Measurements from ENCODE around the gene CFDP1. TPM values are rescaled to one million over a fixed set of nuclear protein-coding genes. Genes with fewer than 3 reads are reported as not detected.
A peak's percentile ranks its signal among the peaks of the same experiment; 100 is the strongest.
"Not testable (repeated sequence)": the region's sequence is repeated elsewhere in the genome, so short reads cannot be mapped to it uniquely, and the experiment has no call there.

The CFDP1 gene
- polyA plus RNA-seq, 4 donors = 149 to 200 (median 170) TPM

DNA sequence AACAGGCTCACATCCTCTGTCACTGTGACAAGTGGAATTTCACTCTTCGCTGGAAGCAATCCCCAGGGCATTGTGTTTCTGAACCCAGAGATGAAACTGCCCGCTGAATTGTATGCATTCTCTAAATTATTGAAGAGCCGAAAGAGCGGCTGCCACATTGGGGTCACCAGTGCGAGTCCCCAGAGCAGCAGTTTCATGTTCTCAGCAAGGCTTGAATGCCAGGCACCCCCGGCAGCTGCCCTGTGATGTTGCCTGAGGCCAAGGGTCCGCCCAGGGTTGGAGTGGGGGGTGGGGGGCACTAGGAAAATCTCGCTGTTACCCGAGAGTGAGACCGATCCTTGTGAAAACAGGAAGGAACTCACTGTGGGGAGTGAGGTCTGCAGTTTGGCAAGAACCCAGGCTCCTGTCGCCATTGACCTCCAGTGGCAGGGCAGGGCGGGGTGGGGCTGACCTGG, 161.2 kb downstream of the CFDP1 start:
- no peak for DNase-seq (ENCODE audit: low read depth in 4 of 4, low spot score in 3 of 4)

DNA sequence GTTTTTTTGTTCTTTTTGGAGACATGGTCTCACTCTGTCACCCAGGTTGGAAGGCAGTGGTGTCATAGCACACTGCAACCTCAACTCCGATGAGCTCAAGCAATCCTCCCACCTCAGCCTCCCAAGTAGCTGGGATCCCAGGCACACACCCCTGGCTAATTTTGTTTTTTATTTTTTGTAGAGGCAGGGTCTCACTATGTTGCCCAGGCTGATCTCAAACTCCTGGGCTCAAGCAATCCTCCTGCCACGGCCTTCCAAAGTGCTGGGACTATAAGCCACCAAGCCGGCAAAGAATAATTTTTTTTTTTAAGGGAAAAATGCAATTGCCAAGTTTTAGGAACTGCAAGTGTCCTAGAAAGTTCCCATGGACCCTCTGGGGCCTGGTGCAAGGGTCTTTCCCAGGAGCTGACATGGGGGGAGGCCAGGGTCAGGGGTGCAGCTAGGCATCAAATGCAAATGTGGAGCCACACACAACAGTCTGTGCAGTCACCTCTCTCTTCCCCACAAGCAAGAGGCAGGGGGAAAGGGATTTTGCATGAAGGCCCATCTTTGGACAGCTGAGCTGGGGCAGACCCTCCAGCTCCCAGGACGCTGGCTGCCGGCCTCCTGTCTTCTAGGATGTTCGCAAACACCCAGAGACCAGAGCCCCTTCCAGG, 161.7 kb downstream of the CFDP1 start:
- DNase-seq (ENCODE audit: low read depth in 4 of 4, low spot score in 3 of 4) = no peak

- not testable (repeated sequence) for DNase-seq (ENCODE audit: low read depth in 4 of 4, low spot score in 3 of 4)
Observed at GRCh38 chr16:75269358-75269757, 163.9 kb downstream of the CFDP1 start.

GRCh38 chr16:75267631-75268264, 165.6 kb downstream of the CFDP1 start:
- no peak for DNase-seq (ENCODE audit: low read depth in 4 of 4, low spot score in 3 of 4)

DNA sequence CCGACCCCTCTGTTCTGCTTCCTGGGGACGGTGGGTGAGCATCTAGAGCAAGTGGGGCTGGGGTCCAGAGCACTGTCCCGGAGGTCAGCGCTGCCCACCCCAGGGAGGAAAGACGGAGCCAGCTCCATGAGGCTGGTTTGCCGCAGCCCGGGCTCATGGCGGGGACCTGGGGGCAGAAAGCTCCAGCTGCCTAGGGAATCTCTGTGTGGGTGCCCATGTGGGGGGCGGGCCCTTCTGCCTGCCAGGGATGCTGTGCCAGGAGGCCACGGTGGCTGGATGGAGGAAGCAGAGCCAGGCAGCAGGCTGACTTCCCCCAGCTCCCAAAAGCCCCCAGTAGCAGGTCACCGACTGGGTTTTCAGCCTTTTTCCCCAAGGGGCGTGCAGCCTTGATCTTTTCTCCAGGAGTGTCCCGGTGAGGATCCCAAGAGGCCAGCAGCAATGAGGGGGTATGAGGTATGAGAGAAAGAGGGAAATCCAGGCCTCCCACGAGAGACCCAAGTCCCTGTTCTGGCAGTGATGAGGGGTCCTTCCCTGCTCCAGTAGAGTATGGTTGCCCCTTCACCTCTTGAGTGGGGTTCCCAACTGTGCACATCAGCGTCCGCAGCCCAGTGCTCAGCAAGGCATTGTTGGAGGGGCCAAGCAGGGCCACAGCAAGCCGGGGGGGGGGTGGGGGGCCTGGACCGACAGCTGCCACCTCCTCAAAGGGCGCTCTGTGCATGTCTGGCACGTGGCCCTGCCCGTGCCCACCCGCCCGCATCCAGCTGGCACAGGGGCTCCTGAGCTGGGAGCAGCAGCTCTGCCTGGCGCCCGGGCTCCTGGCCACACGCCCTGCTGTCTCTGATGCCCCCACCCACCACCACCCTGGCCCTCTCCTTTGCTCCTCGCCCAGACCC, 166.3 kb downstream of the CFDP1 start:
- no peak for DNase-seq (ENCODE audit: low read depth in 4 of 4, low spot score in 3 of 4)

GRCh38 chr16:75265911-75266701, 167.2 kb downstream of the CFDP1 start:
- DNase-seq (ENCODE audit: low read depth in 4 of 4, low spot score in 3 of 4) = peak in 1 of 4 donors; percentile 59

- no peak for DNase-seq (ENCODE audit: low read depth in 4 of 4, low spot score in 3 of 4)
Observed at GRCh38 chr16:75264999-75265910, 168.0 kb downstream of the CFDP1 start.

GRCh38 chr16:75264457-75264998, 168.8 kb downstream of the CFDP1 start:
- DNase-seq (ENCODE audit: low read depth in 4 of 4, low spot score in 3 of 4) = no peak

DNA sequence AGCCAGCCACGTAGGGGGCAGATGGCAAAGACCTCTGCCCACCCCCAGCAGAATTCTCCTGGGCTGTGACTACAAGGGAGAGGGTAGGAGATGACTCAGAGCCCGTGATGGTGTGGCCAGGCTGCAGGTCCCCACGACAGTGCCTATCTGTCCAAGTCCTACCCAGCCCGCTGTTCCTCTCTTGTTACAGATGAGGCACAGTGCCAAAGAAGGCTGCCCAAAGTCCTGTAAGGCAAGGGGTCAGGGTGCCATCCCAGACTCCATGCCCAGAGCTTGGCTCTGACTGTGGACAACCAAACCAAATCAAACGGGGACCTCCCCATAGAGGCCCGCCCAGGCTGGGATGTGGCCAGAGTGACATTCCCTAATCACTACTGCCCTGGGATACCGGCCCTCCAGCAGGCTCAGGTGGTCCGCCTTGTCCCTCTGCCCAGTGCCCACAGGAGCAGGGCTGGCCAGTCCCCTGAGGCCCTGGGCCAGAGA, 169.3 kb downstream of the CFDP1 start:
- no peak for DNase-seq (ENCODE audit: low read depth in 4 of 4, low spot score in 3 of 4)

GRCh38 chr16:75263291-75263962, 169.9 kb downstream of the CFDP1 start:
- no peak for DNase-seq (ENCODE audit: low read depth in 4 of 4, low spot score in 3 of 4)

DNA sequence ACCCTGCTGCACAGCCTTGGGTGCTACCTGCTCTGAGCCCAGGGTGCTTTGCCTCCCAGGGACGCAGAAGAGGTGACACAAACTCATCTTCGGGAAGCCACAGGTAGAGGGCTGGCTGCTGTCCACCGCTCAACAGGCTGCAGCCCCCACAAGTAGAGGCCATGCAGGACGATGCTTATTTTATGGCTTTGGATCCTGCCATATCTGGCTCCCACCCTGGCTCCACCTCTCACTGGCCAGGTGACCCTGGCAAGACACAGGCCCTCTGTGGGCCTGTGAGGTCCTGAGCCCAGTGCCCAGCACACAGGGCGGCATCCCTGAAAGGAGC, 170.5 kb downstream of the CFDP1 start:
- no peak for DNase-seq (ENCODE audit: low read depth in 4 of 4, low spot score in 3 of 4)

DNA sequence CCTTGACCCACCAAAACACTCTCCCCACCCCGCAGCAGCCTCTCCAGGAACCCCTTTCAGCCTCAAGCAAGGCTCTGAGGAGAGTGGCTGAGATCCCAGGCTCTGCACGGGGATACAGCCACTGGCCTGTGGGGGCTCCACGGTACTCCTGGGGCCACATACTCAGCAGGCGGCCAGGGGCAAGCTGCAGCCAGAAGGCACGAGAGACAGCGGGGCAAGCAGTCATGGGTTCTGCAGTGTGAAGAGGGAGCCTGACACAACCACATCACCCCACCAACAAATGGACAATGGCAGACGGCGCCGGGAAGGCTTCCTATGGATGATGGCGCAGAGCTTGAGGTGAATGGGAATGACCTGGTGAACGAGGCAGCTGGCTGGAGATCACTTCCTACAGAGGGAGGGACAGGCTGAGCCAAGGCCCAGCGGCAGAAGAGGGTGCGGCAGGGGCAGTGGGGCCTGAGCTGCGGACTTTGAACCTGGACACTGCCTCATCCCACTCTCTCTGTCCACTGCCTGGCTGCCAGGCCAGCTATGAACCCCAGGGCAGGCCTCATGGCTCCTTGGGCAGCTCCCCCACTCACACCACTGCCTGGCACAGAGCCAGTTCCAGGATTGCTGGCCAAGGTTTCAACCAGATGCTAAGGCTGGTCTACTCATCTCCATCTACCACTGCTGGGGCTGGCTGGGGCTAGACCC, 171.1 kb downstream of the CFDP1 start:
- no peak for DNase-seq (ENCODE audit: low read depth in 4 of 4, low spot score in 3 of 4)

DNA sequence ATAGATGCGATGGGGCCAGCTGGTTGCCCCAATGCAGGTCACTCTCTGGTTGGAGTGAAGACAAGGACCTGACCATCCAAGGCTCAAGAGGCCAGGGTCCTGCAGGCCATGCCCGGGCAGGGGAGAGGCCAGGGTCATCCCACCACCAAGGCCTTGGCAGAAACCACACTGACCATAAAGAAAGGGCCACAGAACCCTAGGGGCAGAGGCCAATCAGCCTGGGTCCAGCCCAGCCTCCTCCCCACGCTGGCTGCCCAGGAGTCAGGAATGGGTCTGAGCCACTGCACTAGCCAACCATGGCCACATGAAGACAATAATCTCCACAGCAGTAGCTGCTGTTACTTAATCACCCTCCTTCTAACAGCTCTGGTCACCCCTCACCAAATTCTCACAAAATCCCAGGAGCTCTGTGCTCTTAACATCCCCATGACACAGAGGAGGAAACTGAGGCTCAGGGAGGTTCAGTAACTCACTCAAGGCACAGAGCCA, 171.7 kb downstream of the CFDP1 start:
- DNase-seq (ENCODE audit: low read depth in 4 of 4, low spot score in 3 of 4) = no peak

DNA sequence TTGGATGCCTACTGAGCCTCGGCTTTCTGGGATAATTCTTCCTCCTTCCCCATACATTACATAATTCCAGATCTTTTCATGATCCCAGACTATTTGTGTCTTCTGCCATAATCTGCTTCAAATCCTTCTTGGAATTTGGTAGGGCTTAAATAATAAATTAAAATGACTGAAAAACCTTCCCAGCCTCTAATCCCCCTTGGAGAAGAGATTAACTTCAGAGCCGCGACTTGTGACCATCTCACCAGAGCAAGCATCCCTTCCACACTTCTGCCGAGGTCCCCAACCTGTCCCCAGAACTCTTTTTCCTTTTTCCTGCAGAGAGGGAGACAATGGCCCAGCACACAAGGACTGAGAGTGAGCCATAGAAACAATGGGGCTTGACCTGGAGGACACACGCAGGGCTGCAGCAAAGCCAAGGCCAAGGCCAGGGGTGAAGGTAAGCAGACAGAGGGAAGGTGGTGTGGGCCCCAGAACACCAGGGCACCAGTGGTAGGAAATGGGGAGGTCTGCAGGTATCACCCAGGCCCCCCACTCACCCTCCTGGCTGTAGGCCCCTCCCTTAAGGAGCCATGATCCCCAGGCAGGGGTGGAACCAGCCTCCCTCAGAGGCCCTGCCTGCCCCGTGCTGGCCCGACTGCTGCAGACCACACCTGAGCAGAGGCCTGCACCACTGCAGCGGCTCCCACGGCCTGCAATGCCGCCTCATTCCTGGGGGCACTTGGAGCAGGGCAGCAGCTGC, 172.3 kb downstream of the CFDP1 start:
- no peak for DNase-seq (ENCODE audit: low read depth in 4 of 4, low spot score in 3 of 4)

DNA sequence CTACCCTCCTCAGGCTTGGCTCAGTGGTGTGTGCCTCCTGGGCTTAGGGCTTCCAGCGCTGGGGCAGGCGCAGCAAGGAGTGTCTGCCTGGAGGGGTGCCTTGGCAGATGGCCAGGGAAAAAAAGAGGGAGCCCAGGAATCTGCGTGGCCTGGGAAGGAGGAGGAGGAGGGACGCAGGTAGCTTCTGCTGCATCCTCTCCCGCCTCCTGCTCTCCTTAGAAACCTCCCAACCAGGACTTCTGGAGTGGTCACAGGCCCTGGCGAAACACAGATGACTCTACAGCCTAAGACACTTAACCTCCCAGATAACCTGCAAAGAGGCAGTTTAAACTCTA, 174.5 kb downstream of the CFDP1 start:
- no peak for DNase-seq (ENCODE audit: low read depth in 4 of 4, low spot score in 3 of 4)

- no peak for DNase-seq (ENCODE audit: low read depth in 4 of 4, low spot score in 3 of 4)
Observed at GRCh38 chr16:75257886-75258806, 175.2 kb downstream of the CFDP1 start.
